Ectodermal cell (in vitro differentiated cells): ENCODE measurements around the gene WWC2.

Experiments used
- H3K27ac ChIP-seq: 2 replicates; pipeline ENCODE4 v1.7.0; 2013; ENCODE audit warnings: mild to moderate bottlenecking, low read depth, low read length; ENCODE audit not compliant: insufficient read depth, poor library complexity, severe bottlenecking
- H3K27me3 ChIP-seq: 2 replicates; pipeline ENCODE4 v1.7.0; 2013; ENCODE audit warnings: mild to moderate bottlenecking, low read length; ENCODE audit not compliant: insufficient read depth, control insufficient read depth, poor library complexity, severe bottlenecking
- H3K36me3 ChIP-seq: one replicate; pipeline ENCODE4 v1.7.0; 2013; ENCODE audit warnings: low read length; ENCODE audit not compliant: control insufficient read depth, insufficient read depth
- H3K4me1 ChIP-seq: one replicate; pipeline ENCODE4 v1.7.0; 2013; ENCODE audit warnings: low read length; ENCODE audit not compliant: control insufficient read depth, insufficient read depth
- H3K4me3 ChIP-seq: 2 replicates; pipeline ENCODE4 v1.7.0; 2013; ENCODE audit warnings: low read depth, low read length, control low read depth; ENCODE audit not compliant: insufficient read depth
- H3K9me3 ChIP-seq: 2 replicates; pipeline ENCODE4 v1.7.0; 2013; ENCODE audit warnings: mild to moderate bottlenecking, low read length, moderate library complexity; ENCODE audit not compliant: control insufficient read depth
- WGBS, 2 experiments: methylation state at CpG; one replicate each; pipeline ENCODE4 v1.1.7; 2013; ENCODE audit warnings: missing lambda C conversion rate in 2 of 2; 5-methylcytosine and 5-hydroxymethylcytosine counted together

The WWC2 gene

GRCh38 chr4:183329954-183330742, 231.1 kb downstream of the WWC2 start:
- H3K4me3 ChIP-seq, result no peak overlapping the region
- WGBS, 2 experiments, result 79 to 83% methylated on average over 9 to 10 of the region's 10 CpGs

GRCh38 chr4:183330841-183331240, 231.8 kb downstream of the WWC2 start:
- Histone ChIP-seq H3K27me3 (no peaks in the 10 kb centered on the region), H3K9me3 (peaks cover 2% of the 10 kb centered on the region), H3K4me3 (no peak overlapping the region), H3K27ac (no peak overlapping the region), H3K36me3 (no peaks in the 10 kb centered on the region), H3K4me1 (no peaks in the 10 kb centered on the region)
- WGBS, 2 experiments, result 93 to 94% methylated on average over 2 of the region's 2 CpGs

More at GRCh38 chr4:183329954-183330742, 231.1 kb downstream of the WWC2 start:
- H3K27ac ChIP-seq, result no peak overlapping the region
- H3K9me3 ChIP-seq, result peaks cover 2% of the 10 kb centered on the region
- H3K36me3 ChIP-seq, result no peaks in the 10 kb centered on the region
- no peaks in the 10 kb centered on the region for H3K4me1 ChIP-seq
- H3K27me3 ChIP-seq, result no peaks in the 10 kb centered on the region

GRCh38 chr4:183332447-183332846, 233.4 kb downstream of the WWC2 start:
- WGBS, 2 experiments, result 86 to 87% methylated on average over 10 to 11 of the region's 11 CpGs
- Histone ChIP-seq H3K4me3 (no peak overlapping the region), H3K9me3 (peaks cover 2% of the 10 kb centered on the region)

DNA sequence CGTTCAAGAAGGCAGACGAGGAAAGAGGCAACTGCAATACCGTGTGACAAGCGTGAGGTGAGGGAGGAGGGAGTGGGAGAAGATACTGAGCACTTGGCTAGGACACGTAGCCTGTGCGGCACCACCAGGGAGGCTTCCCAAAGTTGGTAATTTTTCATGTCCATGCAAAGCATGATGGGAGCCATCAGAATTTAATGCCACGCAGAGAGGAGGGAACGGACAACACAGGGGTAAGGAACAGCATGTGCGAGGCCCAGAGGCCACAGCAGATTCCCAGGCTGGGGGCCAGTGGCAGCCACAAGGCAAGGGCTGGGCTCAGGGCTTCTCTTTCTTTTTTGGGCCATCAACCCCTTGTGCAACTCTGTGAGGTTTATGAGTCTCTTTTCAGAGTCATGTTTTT, 234.1 kb downstream of the WWC2 start:
- H3K27ac ChIP-seq, result no peak overlapping the region
- no peaks in the 10 kb centered on the region for H3K36me3 ChIP-seq
- H3K4me1 ChIP-seq, result no peaks in the 10 kb centered on the region
- no peaks in the 10 kb centered on the region for H3K27me3 ChIP-seq
- H3K9me3 ChIP-seq, result peaks cover 2% of the 10 kb centered on the region
- H3K4me3 ChIP-seq, result no peak overlapping the region
- WGBS, 2 experiments, result 94 to 95% methylated on average over 9 of the region's 9 CpGs

More at GRCh38 chr4:183332447-183332846, 233.4 kb downstream of the WWC2 start:
- no peaks in the 10 kb centered on the region for H3K27me3 ChIP-seq
- no peaks in the 10 kb centered on the region for H3K36me3 ChIP-seq
- H3K4me1 ChIP-seq, result no peaks in the 10 kb centered on the region
- H3K27ac ChIP-seq, result no peak overlapping the region

DNA sequence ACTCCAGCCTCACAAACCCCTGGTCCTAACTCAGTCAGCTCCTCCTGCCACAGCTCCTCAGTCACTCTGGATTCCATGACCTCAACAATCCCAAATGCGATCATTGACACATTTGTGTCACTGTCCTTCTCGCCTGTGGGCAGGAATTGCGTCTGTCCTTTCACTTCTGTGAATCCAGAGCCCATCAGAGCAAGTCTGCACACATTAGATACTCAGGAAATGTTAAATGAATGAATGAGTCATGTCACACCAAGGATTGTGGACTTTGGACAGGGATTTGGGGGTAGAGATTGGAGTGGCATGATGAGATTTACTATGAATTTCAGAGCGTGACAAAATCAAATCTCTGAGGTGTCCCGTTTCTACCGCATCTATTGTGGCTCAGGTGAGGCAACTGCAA, 234.9 kb downstream of the WWC2 start:
- Histone ChIP-seq H3K9me3 (peaks cover 2% of the 10 kb centered on the region), H3K4me3 (no peak overlapping the region), H3K27me3 (no peaks in the 10 kb centered on the region), H3K27ac (no peak overlapping the region), H3K36me3 (no peaks in the 10 kb centered on the region), H3K4me1 (no peaks in the 10 kb centered on the region)
- 93 to 97% methylated on average over 6 of the region's 6 CpGs for WGBS, 2 experiments

GRCh38 chr4:183335369-183335940, 236.4 kb downstream of the WWC2 start:
- WGBS, 2 experiments, result 92 to 94% methylated on average over 3 of the region's 3 CpGs
- no peaks in the 10 kb centered on the region for H3K36me3 ChIP-seq
- no peak overlapping the region for H3K27ac ChIP-seq
- H3K4me3 ChIP-seq, result no peak overlapping the region
- H3K27me3 ChIP-seq, result no peaks in the 10 kb centered on the region
- no peaks in the 10 kb centered on the region for H3K4me1 ChIP-seq
- no peaks in the 10 kb centered on the region for H3K9me3 ChIP-seq

GRCh38 chr4:183337349-183337748, 238.3 kb downstream of the WWC2 start:
- no peaks in the 10 kb centered on the region for H3K27me3 ChIP-seq
- H3K27ac ChIP-seq, result no peak overlapping the region
- no peaks in the 10 kb centered on the region for H3K9me3 ChIP-seq
- H3K36me3 ChIP-seq, result no peaks in the 10 kb centered on the region
- WGBS, 2 experiments, result 92 to 93% methylated on average over 9 of the region's 9 CpGs
- H3K4me3 ChIP-seq, result no peak overlapping the region
- no peaks in the 10 kb centered on the region for H3K4me1 ChIP-seq

DNA sequence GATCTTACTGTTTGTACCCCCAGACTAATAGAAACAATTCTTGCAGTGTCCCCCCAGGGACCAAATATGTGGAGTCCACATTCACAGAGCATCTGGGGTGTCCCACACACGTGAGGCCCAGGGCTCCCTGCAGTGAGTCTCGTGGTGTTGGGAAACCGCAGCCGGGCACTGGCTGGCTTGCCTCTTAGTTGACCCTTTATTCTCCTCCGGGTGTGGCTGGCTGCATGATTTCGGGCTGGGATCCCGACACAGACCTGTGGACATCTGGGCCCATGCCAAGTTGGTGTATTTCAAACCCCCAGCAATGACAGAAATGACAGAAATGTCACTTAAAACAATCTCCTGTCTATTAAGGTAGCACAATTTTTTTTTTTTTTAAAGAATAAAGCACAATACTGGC, 238.8 kb downstream of the WWC2 start:
- Histone ChIP-seq H3K4me1 (no peaks in the 10 kb centered on the region), H3K27ac (no peak overlapping the region), H3K27me3 (no peaks in the 10 kb centered on the region), H3K9me3 (no peaks in the 10 kb centered on the region), H3K36me3 (no peaks in the 10 kb centered on the region), H3K4me3 (no peak overlapping the region)
- WGBS, 2 experiments, result 90 to 93% methylated on average over 7 of the region's 7 CpGs

GRCh38 chr4:183342541-183343533, 243.8 kb downstream of the WWC2 start:
- WGBS, 2 experiments, result 88% methylated on average over 39 of the region's 40 CpGs
- Histone ChIP-seq H3K27me3 (no peaks in the 10 kb centered on the region), H3K9me3 (no peaks in the 10 kb centered on the region), H3K27ac (no peak overlapping the region), H3K4me1 (no peaks in the 10 kb centered on the region), H3K4me3 (no peak overlapping the region), H3K36me3 (no peaks in the 10 kb centered on the region)

DNA sequence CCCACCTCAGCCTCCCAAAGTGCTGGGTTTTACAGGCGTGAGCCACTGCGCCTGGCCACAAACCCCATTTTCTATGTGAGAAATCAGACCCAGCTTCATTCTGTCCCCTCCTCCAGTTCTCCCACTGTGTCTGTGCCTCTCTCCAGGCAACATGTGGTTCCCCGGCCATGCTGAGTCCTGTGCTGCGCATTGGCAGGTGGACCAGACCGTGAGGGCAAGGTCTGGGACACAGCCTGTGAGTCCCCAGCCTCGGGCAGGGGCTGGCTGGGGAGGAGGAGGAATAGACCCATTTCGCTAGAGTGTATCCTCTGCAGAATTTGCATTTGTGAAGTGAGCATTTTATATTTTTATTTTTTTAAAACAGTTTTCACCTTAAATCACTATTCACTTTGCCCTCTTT, 244.7 kb downstream of the WWC2 start:
- Histone ChIP-seq H3K4me1 (no peaks in the 10 kb centered on the region), H3K36me3 (no peaks in the 10 kb centered on the region), H3K27ac (no peak overlapping the region), H3K4me3 (no peak overlapping the region), H3K27me3 (no peaks in the 10 kb centered on the region), H3K9me3 (no peaks in the 10 kb centered on the region)
- 94 to 96% methylated on average over 6 to 7 of the region's 7 CpGs for WGBS, 2 experiments
